ENCODE results near the gene RECQL5.
A peak's percentile ranks its signal among the peaks of the same experiment; 100 is the strongest.

RECQL5 gene

DNA sequence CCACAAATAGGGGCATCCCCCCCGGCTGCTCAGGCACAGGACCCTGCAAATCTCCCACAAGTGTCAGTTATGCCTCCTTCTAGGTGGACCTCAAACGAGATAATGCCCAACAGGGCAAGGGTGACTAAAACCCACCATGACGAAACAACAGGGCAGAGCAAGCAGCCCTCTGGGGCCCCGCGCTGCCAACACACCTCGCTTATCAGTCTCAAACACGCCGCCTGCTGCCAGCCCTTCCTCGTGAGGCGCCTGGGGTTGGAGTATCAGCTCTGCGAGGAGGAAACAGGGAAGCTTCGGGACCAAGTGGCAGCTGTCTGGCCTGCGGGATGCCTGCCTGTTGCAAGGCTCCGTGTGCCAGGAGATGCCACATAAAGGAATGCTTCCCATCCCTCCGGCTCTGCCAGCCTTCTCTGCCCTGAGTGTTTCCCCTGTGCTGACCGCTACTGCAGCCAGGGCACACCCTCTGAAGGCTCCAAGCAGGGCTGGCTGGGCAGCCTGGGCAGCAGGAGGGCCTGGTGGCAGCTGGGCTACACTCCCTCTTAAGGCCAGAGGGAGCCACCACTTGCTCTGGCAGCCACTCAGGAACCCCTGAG lies 31.2 kb downstream of the RECQL5 start:
- Mint-ChIP-seq H3K4me1 (peaks cover 8% of the 10 kb centered on the region), H3K36me3 (peaks cover 4% of the 10 kb centered on the region), H3K27ac (peak overlapping the region; percentile 68), H3K4me3 (no peak overlapping the region), H3K9me3 (no peaks in the 10 kb centered on the region)
- ATAC-seq (no peak), DNase-seq (ENCODE audit: low spot score in 2 of 2) (no peak)

DNA sequence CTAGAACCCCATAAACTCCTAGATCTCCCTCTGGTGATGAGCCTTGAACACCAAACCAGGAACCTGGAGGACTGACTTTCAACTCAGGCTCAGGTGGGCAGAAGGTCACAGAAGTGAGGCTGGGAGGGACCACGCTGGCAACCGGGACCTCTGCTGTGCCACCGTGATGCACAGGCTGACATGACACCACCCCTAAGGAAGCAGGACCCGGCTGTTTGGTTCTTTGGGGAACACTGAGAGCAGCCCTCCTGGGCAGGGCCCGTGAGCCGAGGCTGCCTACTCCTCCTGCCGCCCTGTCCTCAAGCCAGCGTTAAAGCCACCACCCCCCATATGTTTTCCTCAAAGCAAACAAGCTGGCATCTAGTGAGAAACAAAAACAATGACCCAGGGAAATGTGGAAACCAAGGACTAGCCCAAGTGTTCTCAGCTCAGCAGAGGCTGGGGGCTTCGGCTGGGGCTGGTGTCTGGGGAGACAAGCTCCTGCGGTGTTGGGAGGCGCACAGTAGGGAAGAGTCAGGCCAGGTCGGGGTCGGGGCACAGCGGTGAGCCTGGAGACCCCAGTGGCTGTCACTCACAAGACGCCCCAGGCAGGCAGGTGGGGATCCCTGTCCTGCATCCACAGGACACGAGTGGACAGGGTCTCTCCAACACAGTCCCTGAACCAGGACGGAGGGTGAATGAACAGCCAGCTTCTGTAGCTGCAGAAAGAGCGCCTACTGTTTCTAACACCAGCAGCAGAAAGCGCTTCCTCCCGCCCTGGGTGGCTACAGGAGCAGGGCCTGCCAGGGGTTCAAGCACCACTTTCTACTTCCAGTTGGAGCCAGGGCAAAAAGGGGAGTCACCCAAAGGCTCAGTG lies 32.0 kb downstream of the RECQL5 start:
- no peak overlapping the region for H3K27ac Mint-ChIP-seq
- peaks cover 10% of the 10 kb centered on the region for H3K36me3 Mint-ChIP-seq
- ATAC-seq = no peak
- H3K4me1 Mint-ChIP-seq = peaks cover 8% of the 10 kb centered on the region
- no peak for DNase-seq (ENCODE audit: low spot score in 2 of 2)
- no peaks in the 10 kb centered on the region for H3K9me3 Mint-ChIP-seq
- H3K4me3 Mint-ChIP-seq = no peak overlapping the region

DNA sequence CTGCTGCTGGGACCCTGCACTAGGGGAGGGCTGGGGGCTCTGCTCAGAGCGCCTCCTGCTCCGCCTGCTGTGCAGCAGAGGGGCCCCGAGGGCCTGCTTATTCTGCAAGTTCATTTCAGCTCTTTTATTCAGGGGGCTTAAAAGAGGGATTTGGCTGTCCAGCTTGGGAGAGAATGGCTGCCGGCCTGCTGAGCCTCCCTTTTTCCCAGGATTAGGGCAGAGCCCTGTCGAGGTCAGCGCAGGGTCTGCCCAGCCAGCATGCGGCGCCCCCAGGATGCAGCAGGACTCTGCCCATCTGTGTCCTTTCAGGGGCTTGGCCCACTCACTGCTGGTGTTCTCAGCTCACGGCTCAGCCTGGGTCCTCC lies 32.6 kb downstream of the RECQL5 start:
- Mint-ChIP-seq H3K9me3 (no peaks in the 10 kb centered on the region), H3K36me3 (peaks cover 10% of the 10 kb centered on the region), H3K4me3 (no peak overlapping the region), H3K4me1 (peaks cover 8% of the 10 kb centered on the region), H3K27ac (no peak overlapping the region)
- no peak for DNase-seq (ENCODE audit: low spot score in 2 of 2)
- ATAC-seq = no peak

DNA sequence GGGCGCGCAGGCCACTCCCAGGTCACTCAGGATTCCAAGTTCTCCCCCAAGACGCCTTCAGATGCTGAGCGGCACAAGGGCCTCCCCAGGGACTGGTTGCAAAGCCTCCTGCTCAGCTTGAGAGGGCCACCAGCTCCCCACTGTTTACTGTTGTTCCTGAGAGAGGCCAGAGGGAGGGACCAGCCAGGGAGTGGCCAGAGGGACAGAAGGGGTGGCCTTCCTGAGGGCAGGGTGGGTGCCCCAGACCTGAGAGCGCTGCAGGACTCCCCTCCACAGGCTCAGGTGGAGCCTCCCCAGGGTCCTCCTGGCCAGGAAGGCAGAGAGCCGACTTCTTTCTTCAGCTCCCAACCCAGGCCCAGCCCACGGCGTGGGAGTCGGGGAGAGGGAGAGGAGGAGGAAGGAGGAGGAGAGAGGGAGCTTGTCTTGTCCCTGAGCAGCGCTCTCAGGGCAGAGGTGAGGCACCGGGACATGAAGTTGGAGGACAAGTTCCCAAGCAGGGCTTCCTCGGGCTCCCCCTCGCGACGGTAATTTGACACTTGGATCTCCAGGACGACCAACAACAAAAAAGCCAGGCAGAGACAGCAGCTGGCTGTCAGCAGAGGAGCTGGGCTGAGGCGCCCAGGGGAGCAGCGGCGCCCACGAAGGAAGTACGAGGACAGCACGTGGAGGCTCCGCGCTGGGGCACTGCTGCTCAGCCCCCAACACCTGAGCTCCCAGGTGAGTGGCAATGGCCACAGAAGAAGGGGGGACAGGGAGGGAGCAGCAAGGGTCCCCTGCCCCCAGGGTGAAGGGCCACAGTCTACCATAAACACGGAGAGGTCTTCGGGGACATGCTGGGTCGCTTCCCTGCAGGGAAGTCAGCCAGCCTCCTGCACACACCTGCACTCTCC lies 33.2 kb downstream of the RECQL5 start:
- Mint-ChIP-seq H3K9me3 (no peaks in the 10 kb centered on the region), H3K4me1 (peaks cover 8% of the 10 kb centered on the region), H3K4me3 (no peak overlapping the region), H3K27ac (no peak overlapping the region), H3K36me3 (peaks cover 10% of the 10 kb centered on the region)
- DNase-seq (ENCODE audit: low spot score in 2 of 2) (no peak), ATAC-seq (no peak)

DNA sequence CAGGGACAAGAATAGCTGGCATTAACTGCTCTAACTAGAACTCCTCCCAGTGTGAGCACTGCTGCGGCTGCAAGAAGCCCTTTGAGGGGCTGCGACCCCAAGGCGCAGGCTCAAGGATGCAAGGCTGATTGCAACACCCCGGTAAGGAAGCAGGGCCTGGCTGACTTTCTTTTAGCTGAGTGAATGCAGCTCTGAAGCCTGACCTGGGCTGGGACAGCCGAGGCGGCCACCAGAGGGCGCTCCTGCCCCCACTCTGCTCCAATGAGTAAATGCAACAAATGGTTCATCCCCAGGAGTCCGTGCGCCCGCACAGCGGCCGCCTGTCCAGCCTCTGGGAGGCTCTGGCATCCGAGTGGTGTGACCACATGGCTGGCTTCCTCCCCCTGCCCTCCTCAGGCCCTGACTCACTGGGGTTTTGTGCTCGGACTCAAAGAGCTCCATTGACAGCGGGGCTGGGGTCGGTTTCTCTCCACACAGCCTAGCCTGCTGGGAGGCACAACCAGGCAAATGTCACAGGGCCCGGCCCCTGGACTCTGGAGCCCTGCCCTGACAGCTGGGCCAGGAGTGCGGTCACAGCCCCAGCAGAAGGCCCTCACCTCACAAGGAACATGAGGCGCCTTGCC lies 34.0 kb downstream of the RECQL5 start, which contains the start of gene SMIM5:
TSS of gene SMIM5 (plus strand) at position 572 of the 623 bp plus-strand sequence. CDS start 6,768 bp downstream, outside the sequence.
- H3K9me3 Mint-ChIP-seq = no peaks in the 10 kb centered on the region

DNA sequence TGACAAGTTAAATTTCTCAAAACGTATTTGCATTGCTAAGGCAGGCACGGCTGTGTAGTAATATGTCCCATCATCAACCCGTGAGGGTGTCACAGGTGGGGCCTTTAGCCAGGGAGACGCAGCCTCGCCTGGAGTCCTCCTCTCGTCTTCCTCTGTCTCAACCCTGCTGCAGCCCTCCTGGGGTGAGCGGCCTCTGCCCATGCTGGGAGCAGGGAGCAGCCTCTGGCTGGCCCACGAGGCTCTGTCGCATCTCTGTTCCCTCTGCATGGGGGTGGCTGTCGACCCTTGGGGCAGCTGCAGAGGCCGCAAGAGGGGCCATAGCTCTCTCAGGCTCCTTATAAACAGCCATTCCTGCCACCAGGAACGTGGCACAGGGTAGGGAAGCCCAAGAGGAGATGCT lies 34.5 kb downstream of the RECQL5 start:
- Mint-ChIP-seq H3K27ac (no peak overlapping the region), H3K4me1 (peaks cover 8% of the 10 kb centered on the region), H3K9me3 (no peaks in the 10 kb centered on the region), H3K36me3 (peaks cover 15% of the 10 kb centered on the region), H3K4me3 (no peak overlapping the region)
- ATAC-seq (no peak), DNase-seq (ENCODE audit: low spot score in 2 of 2) (no peak)

More for the DNA sequence above, 34.0 kb downstream of the RECQL5 start, which contains the start of gene SMIM5:
- no peak within 1 kb of the TSS for H3K27ac Mint-ChIP-seq
- peaks cover 8% of the 10 kb centered on the region for H3K4me1 Mint-ChIP-seq
- DNase-seq (ENCODE audit: low spot score in 2 of 2) (peak; percentile 78 to 92), ATAC-seq (peak; percentile 84)
- H3K4me3 Mint-ChIP-seq = no peak within 1 kb of the TSS
- peaks cover 10% of the 10 kb centered on the region for H3K36me3 Mint-ChIP-seq

DNA sequence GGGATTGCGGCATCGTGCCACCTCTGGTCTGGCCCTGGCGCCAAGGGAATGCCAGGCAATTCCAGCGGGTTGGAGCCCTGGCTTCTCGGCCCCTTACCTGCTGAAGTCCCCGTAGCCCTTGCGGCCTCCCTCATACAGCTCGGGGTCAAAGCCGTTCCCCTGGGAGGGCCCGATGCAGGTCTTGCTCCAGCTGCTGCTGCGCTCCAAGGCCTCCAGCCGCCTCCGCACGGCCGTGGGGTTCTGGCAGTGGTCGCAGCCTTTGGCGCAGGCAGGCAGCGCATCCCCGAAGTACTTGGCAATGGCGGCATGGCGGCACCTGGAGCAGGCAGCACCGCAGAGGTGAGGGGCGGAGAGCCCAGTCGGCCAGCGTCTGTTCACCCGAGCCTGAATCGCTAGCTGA lies 35.6 kb downstream of the RECQL5 start:
- H3K4me1 Mint-ChIP-seq = peaks cover 8% of the 10 kb centered on the region
- no peak overlapping the region for H3K4me3 Mint-ChIP-seq
- no peak overlapping the region for H3K27ac Mint-ChIP-seq

DNA sequence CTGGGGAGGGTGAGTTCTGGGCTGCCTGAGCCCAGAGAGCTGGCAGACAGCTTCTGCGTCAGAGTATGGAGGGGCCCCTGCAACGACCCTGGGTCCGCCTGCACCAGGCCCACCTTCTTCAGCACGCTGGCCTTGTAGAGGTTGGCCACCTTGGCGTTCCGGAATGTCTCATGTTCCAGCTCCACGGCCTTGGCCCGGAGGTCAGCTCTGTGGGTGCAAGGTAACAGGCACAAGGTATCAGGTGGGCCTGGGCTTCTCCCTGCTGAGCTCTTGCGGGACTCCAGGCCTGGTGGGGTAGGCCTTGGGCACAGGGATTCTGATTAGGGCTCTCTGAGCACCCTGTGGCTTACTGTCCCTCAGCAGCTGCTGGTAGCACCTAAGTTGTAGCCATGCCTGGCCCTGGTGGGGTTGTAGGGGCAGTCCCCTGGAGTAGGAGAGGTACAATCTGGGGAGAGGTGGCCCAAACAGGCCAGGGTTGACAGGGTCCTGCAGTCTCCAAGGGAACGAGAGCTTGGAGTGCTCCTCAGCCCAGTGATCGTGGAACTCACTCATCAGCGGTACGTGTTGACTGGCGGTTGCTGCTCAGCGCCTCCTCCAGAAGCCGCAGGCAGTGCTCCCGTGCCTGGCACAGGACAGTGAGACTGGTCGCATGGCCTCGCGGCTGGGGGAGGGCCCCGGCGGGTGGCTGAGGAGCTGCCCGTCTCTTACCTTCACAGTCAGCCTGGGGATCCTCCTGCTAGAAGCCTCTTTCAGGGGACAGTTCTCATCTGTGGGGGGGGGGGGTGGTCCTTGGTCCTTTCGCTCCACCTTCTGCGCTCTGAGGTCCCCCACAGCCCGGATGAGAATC lies 36.7 kb downstream of the RECQL5 start:
- H3K4me3 Mint-ChIP-seq = no peak overlapping the region
- ATAC-seq = no peak
- H3K27ac Mint-ChIP-seq = no peak overlapping the region
- peaks cover 8% of the 10 kb centered on the region for H3K4me1 Mint-ChIP-seq
- peaks cover 19% of the 10 kb centered on the region for H3K36me3 Mint-ChIP-seq
- no peak for DNase-seq (ENCODE audit: low spot score in 2 of 2)
- H3K9me3 Mint-ChIP-seq = no peaks in the 10 kb centered on the region

More for the DNA sequence above, 35.6 kb downstream of the RECQL5 start:
- DNase-seq (ENCODE audit: low spot score in 2 of 2) = no peak
- H3K36me3 Mint-ChIP-seq = peaks cover 19% of the 10 kb centered on the region
- H3K9me3 Mint-ChIP-seq = no peaks in the 10 kb centered on the region
- ATAC-seq = no peak

DNA sequence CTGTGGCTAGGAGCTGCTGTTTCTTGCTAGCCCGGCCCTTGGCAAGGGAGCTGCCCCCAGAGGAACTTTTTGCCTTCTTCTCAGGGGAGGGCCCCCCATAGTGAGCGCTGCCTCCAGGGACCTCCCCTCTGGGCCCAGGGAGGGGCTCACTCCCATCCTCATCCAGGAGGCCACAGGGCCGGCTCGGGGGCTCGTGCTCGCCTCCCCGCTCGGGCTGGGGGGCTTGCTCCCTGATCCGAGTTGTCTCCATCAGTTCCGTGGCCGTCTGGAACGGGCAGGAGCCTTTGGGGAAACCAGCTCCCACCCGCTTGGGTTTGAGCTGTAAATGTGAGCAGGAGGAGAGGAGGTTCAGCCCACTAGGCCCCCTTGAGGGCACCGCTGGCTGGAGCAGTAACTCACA lies 37.8 kb downstream of the RECQL5 start:
- ATAC-seq = no peak
- Mint-ChIP-seq H3K9me3 (no peaks in the 10 kb centered on the region), H3K4me1 (peaks cover 8% of the 10 kb centered on the region), H3K27ac (peak overlapping the region; percentile 61), H3K4me3 (no peak overlapping the region), H3K36me3 (peaks cover 19% of the 10 kb centered on the region)
- DNase-seq (ENCODE audit: low spot score in 2 of 2) = no peak

DNA sequence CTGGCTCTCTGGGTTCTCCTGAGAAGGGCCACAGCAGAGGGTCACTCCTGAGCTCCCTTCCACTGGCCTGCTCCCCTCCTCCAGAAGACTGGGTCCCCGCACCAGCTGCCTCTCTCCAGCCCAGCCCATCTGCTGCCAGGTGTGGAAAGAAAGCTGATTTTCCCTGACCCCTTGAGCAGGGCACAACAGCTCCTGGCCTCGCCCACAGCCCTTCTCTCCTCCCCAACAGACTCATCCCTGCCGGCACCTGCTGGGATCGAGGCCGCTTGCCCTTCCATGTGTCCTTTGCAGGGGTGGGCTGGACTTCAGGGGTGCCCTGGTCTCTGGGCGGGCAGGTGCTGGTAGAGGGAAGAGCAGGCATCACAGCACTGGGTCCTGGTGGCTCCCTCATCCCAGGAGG lies 38.5 kb downstream of the RECQL5 start:
- Mint-ChIP-seq H3K27ac (peak overlapping the region; percentile 61), H3K36me3 (peaks cover 19% of the 10 kb centered on the region), H3K4me1 (peaks cover under 1% of the 10 kb centered on the region), H3K9me3 (no peaks in the 10 kb centered on the region), H3K4me3 (no peak overlapping the region)
- ATAC-seq (no peak), DNase-seq (ENCODE audit: low spot score in 2 of 2) (no peak)

DNA sequence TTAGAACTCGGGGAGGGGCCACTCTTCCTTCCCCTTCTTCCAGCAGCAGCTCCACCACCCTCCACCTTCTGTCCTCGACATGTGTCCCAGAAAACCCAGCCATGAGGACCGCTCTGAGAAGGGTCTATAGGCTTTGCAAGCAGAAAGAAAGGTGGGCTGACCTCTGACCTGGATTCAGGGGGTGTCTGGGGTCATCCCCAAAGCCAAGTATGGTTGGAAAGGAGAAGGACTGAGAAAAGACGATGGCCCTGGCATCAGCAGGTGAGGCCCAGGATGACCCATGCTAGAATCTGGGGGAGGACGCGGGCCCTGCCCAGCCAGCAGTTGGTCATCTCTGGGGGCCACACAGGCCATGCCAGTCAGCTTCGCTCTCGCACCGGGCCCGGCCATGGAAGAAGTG lies 39.9 kb downstream of the RECQL5 start:
- DNase-seq (ENCODE audit: low spot score in 2 of 2) = no peak
- peaks cover 19% of the 10 kb centered on the region for H3K36me3 Mint-ChIP-seq
- no peaks in the 10 kb centered on the region for H3K4me1 Mint-ChIP-seq
- no peak for ATAC-seq
- H3K27ac Mint-ChIP-seq = no peak overlapping the region
- no peak overlapping the region for H3K4me3 Mint-ChIP-seq
- H3K9me3 Mint-ChIP-seq = no peaks in the 10 kb centered on the region

DNA sequence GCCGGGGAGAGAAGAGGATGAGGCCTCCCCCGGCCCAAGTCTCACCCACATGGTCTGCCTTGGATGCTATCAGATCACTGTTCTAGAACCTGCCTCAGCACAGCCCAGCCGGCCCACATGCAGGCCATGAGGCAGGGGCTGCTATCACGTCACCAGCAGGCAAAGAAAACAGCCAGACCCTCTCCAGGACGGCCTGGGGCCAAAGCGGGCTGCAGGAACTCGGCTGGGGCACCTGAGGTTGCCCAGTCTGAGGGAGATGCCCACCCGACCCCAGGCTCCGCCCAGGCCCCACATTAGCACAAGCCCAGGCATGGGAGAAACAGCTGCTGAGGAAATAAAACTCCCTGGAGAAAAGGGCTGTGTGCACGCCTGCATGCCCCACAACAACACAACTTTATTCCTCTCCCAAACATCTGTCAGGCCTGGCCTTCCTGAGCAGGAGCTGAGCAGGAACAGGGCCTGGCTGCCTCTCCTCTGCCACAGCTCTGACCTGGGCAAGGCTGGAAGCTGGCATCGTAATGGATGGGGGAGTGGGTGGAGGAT lies 40.4 kb downstream of the RECQL5 start:
- Mint-ChIP-seq H3K36me3 (peaks cover 19% of the 10 kb centered on the region), H3K9me3 (no peaks in the 10 kb centered on the region), H3K4me3 (no peak overlapping the region), H3K27ac (no peak overlapping the region), H3K4me1 (no peaks in the 10 kb centered on the region)
- ATAC-seq = no peak
- no peak for DNase-seq (ENCODE audit: low spot score in 2 of 2)

DNA sequence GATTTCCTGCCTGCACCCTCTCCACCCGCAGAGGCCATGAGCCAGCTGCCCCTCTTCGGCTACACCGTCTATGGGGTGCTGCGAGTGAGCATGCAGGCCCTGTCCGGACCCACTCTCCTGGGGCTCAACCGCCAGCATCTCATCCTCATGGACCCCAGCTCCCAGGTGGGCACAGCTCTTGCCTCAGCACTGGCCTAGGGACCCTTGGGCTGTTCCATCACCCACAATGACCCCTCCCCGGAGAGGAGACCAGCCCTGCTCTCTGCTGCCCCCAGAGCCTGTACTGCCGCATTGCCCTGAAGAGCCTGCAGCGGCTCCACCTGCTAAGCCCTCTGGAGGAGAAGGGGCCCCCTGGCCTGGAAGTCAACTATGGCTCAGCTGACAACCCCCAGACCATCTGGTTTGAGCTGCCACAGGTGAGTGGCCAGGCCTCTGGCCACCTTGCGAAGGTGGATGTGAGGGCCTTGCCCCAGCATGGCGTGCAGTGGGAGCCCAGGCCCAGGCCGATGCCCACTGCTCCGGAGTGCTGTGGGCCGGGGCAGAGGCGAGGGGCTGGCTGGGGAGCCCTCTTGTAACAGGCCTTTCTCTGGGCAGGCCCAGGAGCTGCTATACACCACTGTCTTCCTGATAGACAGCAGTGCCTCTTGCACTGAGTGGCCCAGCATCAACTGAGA lies 41.0 kb downstream of the RECQL5 start:
- Mint-ChIP-seq H3K27ac (peak overlapping the region; percentile 43), H3K4me3 (no peak overlapping the region), H3K4me1 (no peaks in the 10 kb centered on the region), H3K9me3 (no peaks in the 10 kb centered on the region), H3K36me3 (peaks cover 17% of the 10 kb centered on the region)
- DNase-seq (ENCODE audit: low spot score in 2 of 2) (no peak), ATAC-seq (peak; percentile 49)
